Neutrophil (primary cell): ENCODE results near the gene APBA2.

ENCODE experiments used
- H3K27ac ChIP-seq: fragments of 200-600 bp; sonication (generic); 2 replicates; pipeline ENCODE4 v1.5.1; 2016; ENCODE audit warnings: mild to moderate bottlenecking, moderate library complexity
- H3K27me3 ChIP-seq: fragments of 200-600 bp; sonication (generic); 2 replicates; pipeline ENCODE4 v1.6.0; 2016; ENCODE audit warnings: mild to moderate bottlenecking
- H3K36me3 ChIP-seq: fragments of 200-600 bp; sonication (generic); 2 replicates; pipeline ENCODE4 v1.5.1; 2017
- H3K4me1 ChIP-seq, 2 experiments: fragments of 200-600 bp in 1 of 2; sonication (generic) in 1 of 2; 1 replicate in 1 of 2; 2 replicates in 1 of 2; pipeline versions ENCODE4 v1.5.1 to v1.6.1; 2013 to 2016; ENCODE audit warnings: low read depth in 1 of 2, low read length in 1 of 2, mild to moderate bottlenecking in 1 of 2, moderate library complexity in 1 of 2; ENCODE audit not compliant: control insufficient read depth in 1 of 2, insufficient read depth in 1 of 2
- H3K4me3 ChIP-seq, 2 experiments: fragments of 200-600 bp in 1 of 2; sonication (generic) in 1 of 2; 1 replicate in 1 of 2; 2 replicates in 1 of 2; pipeline ENCODE4 v1.5.1; 2013 to 2016; ENCODE audit warnings: low read depth in 1 of 2, low read length in 1 of 2, mild to moderate bottlenecking in 1 of 2, moderate library complexity in 1 of 2
- H3K9me3 ChIP-seq: fragments of 200-600 bp; sonication (generic); 2 replicates; pipeline ENCODE4 v1.5.1; 2016
- TF ChIP-seq, protein P1 (sequence below): fragments of 200-600 bp; sonication (generic); IDR thresholded peaks from 2 replicates; pipeline ENCODE4 v1.5.1; 2016; ENCODE audit warnings: antibody characterized with exemption

The APBA2 gene

DNA sequence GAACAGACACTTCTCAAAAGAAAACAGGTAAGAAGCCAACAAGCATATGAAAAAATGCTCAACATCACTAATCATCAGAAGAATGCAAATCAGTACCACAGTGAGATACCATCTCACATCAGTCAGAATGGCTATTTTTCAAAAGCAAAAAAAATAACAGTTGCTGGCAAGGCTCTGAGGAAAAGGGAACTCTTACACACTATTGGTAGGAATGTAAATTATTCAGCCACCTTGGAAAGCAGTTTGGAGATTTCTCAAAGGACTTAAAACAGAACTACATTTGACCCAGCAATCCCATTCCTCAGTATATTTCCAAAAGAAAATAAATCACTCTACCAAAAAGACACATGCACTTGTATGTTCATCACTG lies 95.6 kb downstream of the APBA2 start:
- Histone ChIP-seq H3K4me1 (no peaks in the 10 kb centered on the region), H3K36me3 (no peaks in the 10 kb centered on the region), H3K27ac (no peak overlapping the region), H3K4me3 (no peak overlapping the region), H3K9me3 (no peaks in the 10 kb centered on the region), H3K27me3 (no peaks in the 10 kb centered on the region)
- TF ChIP-seq, protein P1, sequence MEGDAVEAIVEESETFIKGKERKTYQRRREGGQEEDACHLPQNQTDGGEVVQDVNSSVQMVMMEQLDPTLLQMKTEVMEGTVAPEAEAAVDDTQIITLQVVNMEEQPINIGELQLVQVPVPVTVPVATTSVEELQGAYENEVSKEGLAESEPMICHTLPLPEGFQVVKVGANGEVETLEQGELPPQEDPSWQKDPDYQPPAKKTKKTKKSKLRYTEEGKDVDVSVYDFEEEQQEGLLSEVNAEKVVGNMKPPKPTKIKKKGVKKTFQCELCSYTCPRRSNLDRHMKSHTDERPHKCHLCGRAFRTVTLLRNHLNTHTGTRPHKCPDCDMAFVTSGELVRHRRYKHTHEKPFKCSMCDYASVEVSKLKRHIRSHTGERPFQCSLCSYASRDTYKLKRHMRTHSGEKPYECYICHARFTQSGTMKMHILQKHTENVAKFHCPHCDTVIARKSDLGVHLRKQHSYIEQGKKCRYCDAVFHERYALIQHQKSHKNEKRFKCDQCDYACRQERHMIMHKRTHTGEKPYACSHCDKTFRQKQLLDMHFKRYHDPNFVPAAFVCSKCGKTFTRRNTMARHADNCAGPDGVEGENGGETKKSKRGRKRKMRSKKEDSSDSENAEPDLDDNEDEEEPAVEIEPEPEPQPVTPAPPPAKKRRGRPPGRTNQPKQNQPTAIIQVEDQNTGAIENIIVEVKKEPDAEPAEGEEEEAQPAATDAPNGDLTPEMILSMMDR = no peak

DNA sequence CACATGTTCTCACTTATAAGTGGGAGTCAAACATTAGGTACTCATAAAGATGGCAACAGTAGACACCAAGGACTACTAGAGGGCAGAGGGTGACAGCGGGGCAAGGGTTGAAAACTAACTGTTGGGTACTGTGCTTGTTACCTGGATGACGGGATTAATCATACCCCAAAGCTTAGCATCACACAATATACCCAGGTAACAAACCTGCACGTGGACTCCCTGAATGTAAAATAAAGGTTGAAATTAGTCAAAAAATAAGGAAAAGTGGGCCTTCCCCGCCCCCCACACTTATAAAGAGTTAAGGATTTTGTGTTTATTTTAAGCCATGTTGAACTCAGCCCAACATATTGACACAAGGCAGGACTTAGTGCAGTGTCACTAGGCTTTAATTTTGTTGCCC lies 96.1 kb downstream of the APBA2 start:
- no peaks in the 10 kb centered on the region for H3K27me3 ChIP-seq
- no peaks in the 10 kb centered on the region for H3K9me3 ChIP-seq
- TF ChIP-seq, protein P1 = no peak
- H3K4me3 ChIP-seq = no peak overlapping the region
- H3K4me1 ChIP-seq = no peaks in the 10 kb centered on the region
- no peaks in the 10 kb centered on the region for H3K36me3 ChIP-seq
- H3K27ac ChIP-seq = no peak overlapping the region

DNA sequence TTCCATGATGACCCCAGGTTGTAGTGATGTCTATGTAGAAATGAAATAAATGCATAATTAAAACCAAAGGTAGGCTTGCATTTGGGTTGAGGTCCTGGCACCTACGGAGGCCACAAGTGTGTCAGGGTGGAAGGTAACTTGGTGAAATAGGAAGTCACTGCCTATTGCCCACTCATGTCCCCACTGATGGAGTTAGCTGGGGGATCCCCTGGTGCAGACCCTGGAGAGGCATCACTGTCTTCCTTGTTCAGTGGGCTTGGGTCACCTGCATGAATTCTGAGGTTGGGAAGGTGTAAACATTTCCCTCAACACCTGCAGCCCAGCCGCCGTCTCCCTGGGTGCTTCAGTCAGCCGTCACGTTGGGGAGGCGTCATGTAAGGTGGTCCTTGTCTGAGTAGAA lies 97.1 kb downstream of the APBA2 start:
- Histone ChIP-seq H3K9me3 (no peaks in the 10 kb centered on the region), H3K27ac (no peak overlapping the region), H3K36me3 (no peaks in the 10 kb centered on the region), H3K27me3 (no peaks in the 10 kb centered on the region), H3K4me1 (no peaks in the 10 kb centered on the region), H3K4me3 (no peak overlapping the region)
- TF ChIP-seq, protein P1 = no peak

DNA sequence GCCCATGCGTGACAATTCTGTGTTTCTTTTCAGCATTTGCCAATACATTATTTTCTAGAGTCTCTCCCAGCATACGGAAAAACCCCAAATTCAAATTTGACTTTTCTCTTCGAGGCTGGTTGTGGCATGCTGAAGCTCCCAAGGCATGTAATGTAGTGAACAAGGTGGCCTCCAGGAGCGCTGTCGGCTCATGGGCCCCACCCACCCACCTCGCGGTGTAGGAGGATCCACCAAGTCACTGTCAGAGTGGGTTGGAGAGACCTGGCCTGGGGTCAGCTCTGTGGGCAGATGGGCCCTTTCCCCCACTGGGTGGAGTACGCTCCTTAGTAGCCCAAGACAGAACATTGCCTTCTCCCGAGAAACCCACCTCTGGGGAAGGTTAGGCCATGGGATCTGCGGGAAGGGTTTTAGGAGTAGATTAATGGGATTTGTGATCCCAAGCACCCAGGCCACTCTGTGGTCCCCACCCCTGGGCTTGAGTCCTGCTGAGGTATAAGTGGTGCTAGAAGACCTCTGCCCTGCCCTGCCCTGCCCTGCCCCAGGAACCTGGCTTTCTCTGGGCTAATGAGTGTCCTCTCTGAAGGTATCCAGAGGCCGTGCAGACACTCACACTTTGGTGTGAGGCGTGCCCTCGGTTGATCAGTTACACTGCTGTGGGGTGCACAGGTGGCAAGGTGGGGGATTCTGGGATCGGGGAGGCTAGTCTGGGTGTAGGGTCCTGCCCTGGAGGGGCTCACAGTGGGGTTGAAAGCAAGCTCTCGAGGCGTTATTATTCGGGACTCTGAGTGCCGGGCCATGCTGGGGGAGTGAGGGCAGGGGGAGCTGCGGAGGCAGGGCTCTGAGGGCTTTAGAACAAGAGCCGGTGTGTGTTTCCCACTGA lies 97.9 kb downstream of the APBA2 start:
- Histone ChIP-seq H3K36me3 (no peaks in the 10 kb centered on the region), H3K4me1 (no peaks in the 10 kb centered on the region), H3K27ac (no peak overlapping the region), H3K9me3 (no peaks in the 10 kb centered on the region), H3K27me3 (no peaks in the 10 kb centered on the region), H3K4me3 (no peak overlapping the region)
- TF ChIP-seq, protein P1 = no peak

DNA sequence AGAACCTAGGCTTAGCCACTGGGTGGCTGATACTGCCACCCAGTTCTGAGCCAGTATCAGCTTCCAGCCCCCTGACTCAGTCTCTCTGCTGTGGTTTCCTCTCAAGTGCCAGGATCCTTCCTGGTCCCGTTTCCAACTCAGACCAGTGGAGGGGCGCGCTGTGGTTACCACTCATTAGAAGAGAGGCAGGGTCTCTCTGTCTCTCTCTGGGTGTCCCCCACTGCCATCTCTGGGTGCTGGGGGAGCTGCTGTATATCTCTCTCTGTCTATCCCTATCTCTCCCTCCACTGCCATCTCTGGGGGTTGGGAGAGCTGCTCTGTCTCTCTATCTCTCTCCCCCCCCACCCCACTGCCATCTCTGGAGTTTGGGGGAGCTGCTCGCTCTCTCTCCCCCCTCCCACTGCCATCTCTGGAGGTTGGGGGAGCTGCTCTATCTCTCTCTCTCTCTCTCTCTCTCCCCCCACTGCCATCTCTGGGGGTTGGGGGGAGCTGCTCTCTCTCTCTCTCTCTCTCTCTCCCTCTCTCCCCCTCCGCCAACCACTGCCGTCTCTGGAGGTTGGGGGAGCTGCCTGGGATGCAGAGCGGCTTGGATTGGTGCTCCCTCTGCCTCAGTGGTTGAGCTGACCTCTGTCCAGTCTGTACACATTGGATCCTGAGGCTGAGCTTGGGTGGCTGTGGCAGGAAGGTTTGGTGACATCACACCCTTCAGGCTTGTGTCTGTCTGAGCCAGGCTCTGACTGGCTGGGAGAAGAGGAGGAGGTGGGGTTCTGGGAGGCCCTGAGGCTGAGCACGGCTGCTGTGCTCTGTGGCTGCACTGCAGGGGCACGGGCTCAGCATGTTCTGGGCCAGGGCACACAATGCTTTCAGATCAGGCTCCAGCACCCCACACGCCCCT lies 98.9 kb downstream of the APBA2 start:
- TF ChIP-seq, protein P1 = no peak
- no peaks in the 10 kb centered on the region for H3K4me1 ChIP-seq
- no peaks in the 10 kb centered on the region for H3K27me3 ChIP-seq
- no peaks in the 10 kb centered on the region for H3K36me3 ChIP-seq
- no peaks in the 10 kb centered on the region for H3K9me3 ChIP-seq
- no peak overlapping the region for H3K4me3 ChIP-seq
- no peak overlapping the region for H3K27ac ChIP-seq
